D721Med (cell line): ENCODE data around the gene CHRNA5.

Experiments
- DNase-seq: peaks from one replicate; pipeline ENCODE4 v3.0.0; 2011; ENCODE audit warnings: low spot score; ENCODE audit not compliant: insufficient read length
- FAIRE-seq: peaks from 2 replicates; lab custom pipeline; 2011; peaks lifted over from hg19 to GRCh38; lab: Jason Lieb, UNC
- TF ChIP-seq, protein P1 (sequence below): IDR thresholded peaks from 2 replicates; pipeline ENCODE4 v1.5.1; 2012; ENCODE audit warnings: mild to moderate bottlenecking, control low read depth; ENCODE audit not compliant: insufficient read depth; ENCODE audit errors: missing control alignments

Gene CHRNA5

GRCh38 chr15:78565951-78566774 lies 843 bp downstream of the CHRNA5 start:
- TF ChIP-seq, protein P1, sequence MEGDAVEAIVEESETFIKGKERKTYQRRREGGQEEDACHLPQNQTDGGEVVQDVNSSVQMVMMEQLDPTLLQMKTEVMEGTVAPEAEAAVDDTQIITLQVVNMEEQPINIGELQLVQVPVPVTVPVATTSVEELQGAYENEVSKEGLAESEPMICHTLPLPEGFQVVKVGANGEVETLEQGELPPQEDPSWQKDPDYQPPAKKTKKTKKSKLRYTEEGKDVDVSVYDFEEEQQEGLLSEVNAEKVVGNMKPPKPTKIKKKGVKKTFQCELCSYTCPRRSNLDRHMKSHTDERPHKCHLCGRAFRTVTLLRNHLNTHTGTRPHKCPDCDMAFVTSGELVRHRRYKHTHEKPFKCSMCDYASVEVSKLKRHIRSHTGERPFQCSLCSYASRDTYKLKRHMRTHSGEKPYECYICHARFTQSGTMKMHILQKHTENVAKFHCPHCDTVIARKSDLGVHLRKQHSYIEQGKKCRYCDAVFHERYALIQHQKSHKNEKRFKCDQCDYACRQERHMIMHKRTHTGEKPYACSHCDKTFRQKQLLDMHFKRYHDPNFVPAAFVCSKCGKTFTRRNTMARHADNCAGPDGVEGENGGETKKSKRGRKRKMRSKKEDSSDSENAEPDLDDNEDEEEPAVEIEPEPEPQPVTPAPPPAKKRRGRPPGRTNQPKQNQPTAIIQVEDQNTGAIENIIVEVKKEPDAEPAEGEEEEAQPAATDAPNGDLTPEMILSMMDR = no peak
- DNase-seq (no peak), FAIRE-seq (no peak)

DNA sequence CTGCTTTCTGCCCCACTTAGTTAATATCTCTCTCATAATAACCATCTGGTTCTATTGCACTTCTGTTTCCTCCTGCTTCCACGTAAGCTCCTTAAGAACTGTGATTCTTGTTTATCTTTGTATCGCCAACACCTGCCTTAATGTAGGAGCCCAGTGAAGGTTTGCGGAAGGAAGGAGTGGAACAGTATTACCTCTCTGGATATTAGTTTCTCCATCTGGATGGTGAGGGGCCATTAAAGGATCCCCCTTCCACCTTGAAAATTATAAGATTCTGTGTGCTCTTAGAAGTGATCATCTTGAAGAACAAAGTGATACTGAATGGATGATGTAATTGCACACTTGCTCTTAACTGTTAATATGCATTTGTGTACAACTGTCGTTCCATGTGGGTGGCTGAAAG lies 2.2 kb downstream of the CHRNA5 start:
- FAIRE-seq = no peak

DNA sequence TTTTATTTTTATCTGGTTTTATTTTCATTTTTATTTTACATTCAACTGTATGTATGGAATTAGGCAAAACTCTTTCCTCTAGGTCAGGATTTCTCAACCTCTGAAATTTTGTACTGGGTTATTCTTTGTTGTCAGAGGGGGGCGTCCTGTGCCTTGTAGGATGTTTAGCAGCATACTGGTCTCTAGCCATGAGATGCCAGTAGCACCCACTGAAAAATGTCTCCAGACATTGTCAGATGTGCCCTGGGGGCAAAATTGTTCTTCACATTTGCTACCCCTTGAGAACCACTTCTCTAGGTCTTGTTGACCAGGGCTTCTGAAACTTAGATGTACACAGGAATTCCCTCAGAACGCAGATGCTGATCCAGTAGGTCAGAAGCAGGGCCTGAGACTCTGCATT lies 5.4 kb downstream of the CHRNA5 start:
- FAIRE-seq = no peak
- TF ChIP-seq, protein P1 = no peak
- DNase-seq = no peak

More for the DNA sequence above, 2.2 kb downstream of the CHRNA5 start:
- peak; percentile 22 for DNase-seq
- TF ChIP-seq, protein P1 = no peak

GRCh38 chr15:78571382-78571781 lies 6.1 kb downstream of the CHRNA5 start:
- TF ChIP-seq, protein P1 = no peak
- FAIRE-seq = no peak
- no peak for DNase-seq

GRCh38 chr15:78573416-78573815 lies 8.1 kb downstream of the CHRNA5 start:
- FAIRE-seq (no peak), DNase-seq (no peak)
- TF ChIP-seq, protein P1 = no peak

DNA sequence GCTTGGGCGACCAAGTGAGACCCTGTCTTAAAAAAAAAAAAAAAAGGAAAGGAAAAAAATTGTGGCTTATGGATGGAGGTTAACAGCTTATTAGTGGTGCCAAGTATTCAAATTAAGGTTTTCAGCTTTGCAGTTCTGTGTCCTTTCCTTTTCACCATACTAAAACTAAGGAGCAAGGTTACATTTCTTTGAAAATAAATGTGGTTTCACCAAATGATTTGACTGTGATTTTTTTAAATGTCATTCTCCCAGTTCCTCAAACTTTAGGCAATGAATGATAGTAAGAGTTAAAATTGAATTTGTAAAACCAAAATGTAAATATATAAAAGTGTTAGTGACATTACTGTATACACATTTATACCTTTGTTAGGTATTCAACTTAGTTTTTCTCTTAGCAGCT lies 9.6 kb downstream of the CHRNA5 start:
- DNase-seq (no peak), FAIRE-seq (no peak)

More for the DNA sequence above, 9.6 kb downstream of the CHRNA5 start:
- TF ChIP-seq, protein P1 = no peak
